ENCODE measurements around the gene PALLD. TPM values are rescaled to one million over a fixed set of nuclear protein-coding genes. Genes with fewer than 3 reads are reported as not detected.

PALLD gene
- total and polyA plus RNA-seq, 2 of the 13 experiments (the other 11 are each of a cell fraction or from before 2014, with no cell fraction given) = 0.50 to 1.5 TPM

DNA sequence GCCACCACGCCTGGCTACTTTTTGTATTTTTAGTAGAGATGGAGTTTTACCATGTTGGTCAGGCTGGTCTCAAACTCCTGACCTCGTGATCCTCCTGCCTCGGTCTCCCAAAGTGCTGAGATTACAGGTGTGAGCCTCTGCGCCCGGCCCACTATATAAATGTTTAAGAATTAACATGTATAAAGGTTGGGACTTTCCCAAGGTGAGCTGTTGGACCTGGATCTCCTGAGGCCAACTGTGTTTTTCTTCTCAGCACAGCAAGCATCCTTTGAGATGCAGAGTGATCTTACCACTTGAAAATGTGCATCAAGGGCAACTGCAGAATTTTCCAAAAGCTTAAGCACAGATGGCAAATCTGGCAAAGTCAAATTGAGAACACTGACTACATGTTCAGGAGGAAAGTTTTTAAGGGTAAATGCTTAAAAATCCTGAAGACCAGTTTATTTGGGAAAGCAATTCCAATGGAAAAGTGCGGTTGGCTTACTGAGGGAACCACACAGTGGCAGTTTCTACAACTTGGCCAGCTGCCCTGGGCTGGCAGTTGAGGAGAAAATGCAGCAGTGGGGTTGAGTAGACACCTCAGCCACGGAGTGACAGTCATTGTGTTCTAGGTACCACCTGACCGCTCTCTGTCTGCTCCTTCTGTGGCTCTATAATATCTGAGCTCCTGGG lies 344.3 kb downstream of the PALLD start:
- BruUV-seq (replicated peaks) = no TSS peak
- Histone ChIP-seq H3K4me2 (ENCODE audit: low read depth, low read length) (no peak overlapping the region), H3K27ac (ENCODE audit: extremely low read length, insufficient read depth, low read length) (no peak overlapping the region), H3K9me3 (ENCODE audit: low read length) (no peaks in the 10 kb centered on the region), H3K9ac (ENCODE audit: insufficient read depth, low read depth, low read length) (no peak overlapping the region), H3K79me2 (ENCODE audit: insufficient read depth, low read length) (no peaks in the 10 kb centered on the region), H4K20me1 (ENCODE audit: insufficient read depth, low read length) (no peaks in the 10 kb centered on the region), H3K4me1 (ENCODE audit: insufficient read depth, low read length) (0 out of 2 replicates have a peak, but pooled peaks cover 7% of the 10 kb centered on the region), H2AFZ (ENCODE audit: low read length) (no peak overlapping the region), H3K27me3 (ENCODE audit: control insufficient read depth in 1 of 2, insufficient read depth in 2 of 2, low read length in 2 of 2) (no peaks in the 10 kb centered on the region), H3K4me3 (replicated peaks in 1 of 3; ENCODE audit: insufficient read depth in 1 of 3, low read depth in 2 of 3, low read length in 3 of 3) (no peak overlapping the region), H3K36me3 (replicated peaks in 1 of 2; ENCODE audit: control insufficient read depth in 1 of 2, insufficient read depth in 2 of 2, low read length in 2 of 2) (no peaks in the 10 kb centered on the region)
- TF ChIP-seq ZSCAN12 (CRISPR knock-in tag; IDR thresholded peaks at IDR 0.05) (no peak), RFXANK (CRISPR knock-in tag; IDR thresholded peaks at IDR 0.05) (no peak), SOX13 (IDR thresholded peaks at IDR 0.05) (no peak), SOX13 (CRISPR knock-in tag; conservative IDR thresholded peaks at IDR 0.05 in 1 of 2, IDR thresholded peaks at IDR 0.05 in 1 of 2) (no peak), CBX2 (IDR thresholded peaks at IDR 0.05; ENCODE audit: low read depth, low read length) (no peak), CBX2 (CRISPR knock-in tag; IDR thresholded peaks at IDR 0.05; ENCODE audit: low read depth) (no peak), THAP11 (CRISPR knock-in tag; IDR thresholded peaks at IDR 0.05) (no peak), ZSCAN31 (CRISPR knock-in tag; IDR thresholded peaks at IDR 0.05; ENCODE audit: low read depth) (no peak), ZNF891 (CRISPR knock-in tag; IDR thresholded peaks at IDR 0.05) (no peak), PCBP2 (optimal IDR thresholded peaks at IDR 0.05; ENCODE audit: low read depth, low read length, poor library complexity, severe bottlenecking) (no peak), ZNF775 (CRISPR knock-in tag; IDR thresholded peaks at IDR 0.05; ENCODE audit: borderline replicate concordance) (no peak), IRF2 (CRISPR knock-in tag; IDR thresholded peaks at IDR 0.05) (no peak), ZBTB21 (CRISPR knock-in tag; IDR thresholded peaks at IDR 0.05) (no peak), ZNF841 (CRISPR knock-in tag; IDR thresholded peaks at IDR 0.05; ENCODE audit: borderline replicate concordance) (no peak), SIN3B (IDR thresholded peaks at IDR 0.05; ENCODE audit: low read length) (no peak), ZNF552 (CRISPR knock-in tag; IDR thresholded peaks at IDR 0.05; ENCODE audit: borderline replicate concordance) (no peak), ZNF644 (CRISPR knock-in tag; IDR thresholded peaks at IDR 0.05; ENCODE audit: low read depth) (no peak)
- TF ChIP-seq, protein P1, sequence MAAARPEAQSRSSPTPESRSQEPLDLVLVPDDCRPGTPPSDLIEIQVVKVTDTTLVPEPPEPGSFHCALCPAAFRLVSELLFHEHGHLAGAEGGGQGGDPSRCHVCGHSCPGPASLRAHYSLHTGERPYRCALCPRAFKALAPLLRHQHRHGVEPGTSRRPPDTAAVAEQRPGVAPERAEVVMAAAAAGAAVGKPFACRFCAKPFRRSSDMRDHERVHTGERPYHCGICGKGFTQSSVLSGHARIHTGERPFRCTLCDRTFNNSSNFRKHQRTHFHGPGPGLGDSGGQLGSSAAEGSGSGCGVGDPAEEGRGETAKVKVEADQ (CRISPR knock-in tag; IDR thresholded peaks at IDR 0.05; ENCODE audit: borderline replicate concordance) = no peak
- TF ChIP-seq, protein P2, sequence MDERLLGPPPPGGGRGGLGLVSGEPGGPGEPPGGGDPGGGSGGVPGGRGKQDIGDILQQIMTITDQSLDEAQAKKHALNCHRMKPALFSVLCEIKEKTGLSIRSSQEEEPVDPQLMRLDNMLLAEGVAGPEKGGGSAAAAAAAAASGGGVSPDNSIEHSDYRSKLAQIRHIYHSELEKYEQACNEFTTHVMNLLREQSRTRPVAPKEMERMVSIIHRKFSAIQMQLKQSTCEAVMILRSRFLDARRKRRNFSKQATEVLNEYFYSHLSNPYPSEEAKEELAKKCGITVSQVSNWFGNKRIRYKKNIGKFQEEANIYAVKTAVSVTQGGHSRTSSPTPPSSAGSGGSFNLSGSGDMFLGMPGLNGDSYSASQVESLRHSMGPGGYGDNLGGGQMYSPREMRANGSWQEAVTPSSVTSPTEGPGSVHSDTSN (CRISPR knock-in tag; IDR thresholded peaks at IDR 0.05) = no peak
- TF ChIP-seq, protein P3, sequence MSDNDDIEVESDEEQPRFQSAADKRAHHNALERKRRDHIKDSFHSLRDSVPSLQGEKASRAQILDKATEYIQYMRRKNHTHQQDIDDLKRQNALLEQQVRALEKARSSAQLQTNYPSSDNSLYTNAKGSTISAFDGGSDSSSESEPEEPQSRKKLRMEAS (IDR thresholded peaks at IDR 0.05) = no peak
- DNase-seq (ENCODE audit: low spot score) (no peak), ATAC-seq (no peak), FAIRE-seq (no peak)
- intact Hi-C loops (cut with micrococcal nuclease; ENCODE audit: unreplicated experiment) = no loop called here
- ChIA-PET POLR2A (no interaction called here), CTCF (ENCODE audit: low intra/inter-chr PET ratio, low total read pairs) (no interaction called here)
- 83% methylated on average over 7 of the region's 8 CpGs for WGBS (ENCODE audit: low lambda C conversion rate)
- in situ Hi-C loops (cut with HindIII; ENCODE audit: extremely low pct_ligation_motif_present, low pct_unique_long_range_greater_than_20kb) = no loop called here
